Measurements from ENCODE around the gene DCP1B.

DNA sequence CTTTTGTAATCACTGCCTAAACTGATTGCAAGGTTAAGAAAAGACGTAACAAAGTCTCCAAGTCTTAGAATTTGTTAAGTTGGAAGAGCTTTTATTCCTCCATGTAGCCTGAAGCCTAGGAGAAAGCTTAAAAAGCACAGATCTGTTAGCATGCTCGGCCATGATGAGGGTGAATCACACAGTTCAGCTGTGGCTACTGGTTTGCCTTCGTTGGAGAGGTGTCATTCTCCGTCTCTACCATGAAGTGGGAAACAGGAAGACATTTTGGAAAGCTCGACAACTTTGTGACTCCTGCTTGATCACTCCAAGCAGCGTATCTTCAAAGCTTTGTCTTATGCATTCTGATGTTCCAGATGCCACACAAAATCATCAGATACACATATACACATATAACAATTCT is 27.1 kb downstream of the DCP1B start:
- TF ChIP-seq, protein P1, sequence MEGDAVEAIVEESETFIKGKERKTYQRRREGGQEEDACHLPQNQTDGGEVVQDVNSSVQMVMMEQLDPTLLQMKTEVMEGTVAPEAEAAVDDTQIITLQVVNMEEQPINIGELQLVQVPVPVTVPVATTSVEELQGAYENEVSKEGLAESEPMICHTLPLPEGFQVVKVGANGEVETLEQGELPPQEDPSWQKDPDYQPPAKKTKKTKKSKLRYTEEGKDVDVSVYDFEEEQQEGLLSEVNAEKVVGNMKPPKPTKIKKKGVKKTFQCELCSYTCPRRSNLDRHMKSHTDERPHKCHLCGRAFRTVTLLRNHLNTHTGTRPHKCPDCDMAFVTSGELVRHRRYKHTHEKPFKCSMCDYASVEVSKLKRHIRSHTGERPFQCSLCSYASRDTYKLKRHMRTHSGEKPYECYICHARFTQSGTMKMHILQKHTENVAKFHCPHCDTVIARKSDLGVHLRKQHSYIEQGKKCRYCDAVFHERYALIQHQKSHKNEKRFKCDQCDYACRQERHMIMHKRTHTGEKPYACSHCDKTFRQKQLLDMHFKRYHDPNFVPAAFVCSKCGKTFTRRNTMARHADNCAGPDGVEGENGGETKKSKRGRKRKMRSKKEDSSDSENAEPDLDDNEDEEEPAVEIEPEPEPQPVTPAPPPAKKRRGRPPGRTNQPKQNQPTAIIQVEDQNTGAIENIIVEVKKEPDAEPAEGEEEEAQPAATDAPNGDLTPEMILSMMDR (IDR thresholded peaks at IDR 0.05), result no peak
- no peak for TF ChIP-seq POLR2A (IDR thresholded peaks at IDR 0.05)

Data from right lobe of liver (tissue), 4 donors.